ENCODE measurements around the gene DNAH2. TPM values are rescaled to one million over a fixed set of nuclear protein-coding genes. Genes with fewer than 3 reads are reported as not detected.

DNAH2 gene
- total RNA-seq, 1 experiment from 2014 or later = 0.15 TPM

DNA sequence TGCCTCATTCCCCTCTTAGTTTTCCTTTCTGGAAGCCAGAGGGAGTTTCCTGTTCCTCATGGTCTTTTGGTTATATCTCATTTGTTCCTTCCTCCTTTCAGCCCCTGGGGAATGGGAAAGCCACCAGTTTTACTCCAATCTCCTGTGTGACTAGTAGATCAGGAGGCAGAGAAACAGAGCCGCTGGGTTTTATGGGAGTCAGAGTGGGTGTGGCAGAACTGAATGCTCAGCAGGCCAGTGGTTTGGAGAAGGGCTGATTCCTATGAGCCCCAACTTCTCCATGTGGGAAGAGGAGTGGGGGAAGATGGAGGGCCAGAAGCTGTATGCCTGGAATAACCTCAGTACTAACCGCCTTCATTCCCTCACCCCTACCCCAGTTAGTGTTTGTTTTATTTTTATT is 4.1 kb downstream of the DNAH2 start:
- Mint-ChIP-seq H3K36me3 (ENCODE audit: insufficient read depth in 1 of 3, low read depth in 3 of 3) (no peaks in the 10 kb centered on the region), H3K27me3 (ENCODE audit: low read depth) (peaks cover 39% of the 10 kb centered on the region), H3K4me3 (peak overlapping the region in 1 of 2 experiments; percentile 62; a peak in 3 of 5 replicates), H3K9me3 (no peaks in the 10 kb centered on the region), H3K4me1 (peaks cover 21 to 30% of the 10 kb centered on the region in 2 experiments), H3K27ac (no peak overlapping the region)
- WGBS (ENCODE audit: extremely low coverage, insufficient read length, low lambda C conversion rate) = no CpG with 5 or more reads among the region's 2 CpGs
- Histone ChIP-seq H4K5ac (ENCODE audit: insufficient read length, low read depth, low read length) (no peak overlapping the region), H2BK12ac (ENCODE audit: insufficient read length, low read depth, low read length) (no peak overlapping the region), H3K23me2 (ENCODE audit: insufficient read length, low read depth, low read length, poor library complexity, severe bottlenecking) (peaks cover 5% of the 10 kb centered on the region), H4K91ac (ENCODE audit: insufficient read length, low read depth, low read length) (no peak overlapping the region), H2BK5ac (ENCODE audit: insufficient read length, low read length) (no peak overlapping the region), H3K9ac (ENCODE audit: extremely low read depth, insufficient read length, low read length) (no peak overlapping the region), H3K14ac (ENCODE audit: insufficient read depth, low read length) (no peak overlapping the region), H2BK15ac (ENCODE audit: low read depth, low read length) (no peak overlapping the region), H3T11ph (ENCODE audit: low read length) (no peak overlapping the region), H2BK120ac (ENCODE audit: low read depth, low read length, poor library complexity, severe bottlenecking) (no peak overlapping the region), H2AK5ac (ENCODE audit: insufficient read length, low read length) (no peak overlapping the region), H3K27me3 (ENCODE audit: insufficient read depth, low read length) (no peaks in the 10 kb centered on the region; the same call in 1 of the 2 replicates), H3K4me1 (ENCODE audit: insufficient read depth, low read length) (peaks cover 4% of the 10 kb centered on the region; the same call in 1 of the 2 replicates), H3K27ac (ENCODE audit: insufficient read length, low read depth, low read length) (no peak overlapping the region), H3K18ac (ENCODE audit: insufficient read length, low read depth, low read length) (peak overlapping the region; percentile 71), H2BK20ac (ENCODE audit: low read depth, low read length, poor library complexity, severe bottlenecking) (no peak overlapping the region), H2AFZ (ENCODE audit: low read length) (no peak overlapping the region), H3K56ac (ENCODE audit: insufficient read length, low read depth, low read length) (no peak overlapping the region), H3K9me3 (ENCODE audit: control insufficient read depth, low read depth, low read length) (no peaks in the 10 kb centered on the region), H3K4me2 (ENCODE audit: insufficient read depth, insufficient read length, low read length) (no peak overlapping the region), H4K8ac (replicated peaks; ENCODE audit: insufficient read length, low read depth, low read length) (no peak overlapping the region), H3K79me1 (ENCODE audit: insufficient read depth, low read depth, low read length, poor library complexity, severe bottlenecking) (no peaks in the 10 kb centered on the region), H3K79me2 (ENCODE audit: insufficient read depth, low read length) (no peaks in the 10 kb centered on the region), H3K4ac (ENCODE audit: low read depth, low read length) (no peak overlapping the region), H3K23ac (ENCODE audit: insufficient read length, low read depth, low read length) (no peak overlapping the region), H4K20me1 (ENCODE audit: control insufficient read depth, insufficient read depth, insufficient read length) (no peaks in the 10 kb centered on the region)
- TF ChIP-seq, protein P1, sequence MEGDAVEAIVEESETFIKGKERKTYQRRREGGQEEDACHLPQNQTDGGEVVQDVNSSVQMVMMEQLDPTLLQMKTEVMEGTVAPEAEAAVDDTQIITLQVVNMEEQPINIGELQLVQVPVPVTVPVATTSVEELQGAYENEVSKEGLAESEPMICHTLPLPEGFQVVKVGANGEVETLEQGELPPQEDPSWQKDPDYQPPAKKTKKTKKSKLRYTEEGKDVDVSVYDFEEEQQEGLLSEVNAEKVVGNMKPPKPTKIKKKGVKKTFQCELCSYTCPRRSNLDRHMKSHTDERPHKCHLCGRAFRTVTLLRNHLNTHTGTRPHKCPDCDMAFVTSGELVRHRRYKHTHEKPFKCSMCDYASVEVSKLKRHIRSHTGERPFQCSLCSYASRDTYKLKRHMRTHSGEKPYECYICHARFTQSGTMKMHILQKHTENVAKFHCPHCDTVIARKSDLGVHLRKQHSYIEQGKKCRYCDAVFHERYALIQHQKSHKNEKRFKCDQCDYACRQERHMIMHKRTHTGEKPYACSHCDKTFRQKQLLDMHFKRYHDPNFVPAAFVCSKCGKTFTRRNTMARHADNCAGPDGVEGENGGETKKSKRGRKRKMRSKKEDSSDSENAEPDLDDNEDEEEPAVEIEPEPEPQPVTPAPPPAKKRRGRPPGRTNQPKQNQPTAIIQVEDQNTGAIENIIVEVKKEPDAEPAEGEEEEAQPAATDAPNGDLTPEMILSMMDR (conservative IDR thresholded peaks at IDR 0.05) = no peak
- no peak for DNase-seq
